ENCODE data around the gene FANCC.

DNA sequence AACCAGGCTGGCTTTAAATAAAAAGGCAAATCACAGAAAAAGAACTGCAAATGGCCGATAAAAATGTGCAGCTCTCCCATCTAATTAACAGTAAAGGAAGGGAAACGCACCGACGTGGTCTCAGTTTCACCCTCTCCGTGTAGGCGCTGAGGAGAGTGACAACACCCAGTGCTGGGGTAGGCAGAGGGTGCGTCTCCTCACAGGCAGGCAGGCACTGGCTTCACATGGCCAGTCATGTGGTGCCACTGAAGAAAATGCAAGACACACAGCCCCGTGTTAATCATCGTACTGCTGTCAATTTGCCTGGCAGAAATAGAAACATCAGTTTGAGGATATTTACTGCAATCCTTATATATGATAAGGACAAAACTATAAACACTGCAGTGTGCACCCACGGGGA lies 178.4 kb downstream of the FANCC start:
- TF ChIP-seq, protein P1, sequence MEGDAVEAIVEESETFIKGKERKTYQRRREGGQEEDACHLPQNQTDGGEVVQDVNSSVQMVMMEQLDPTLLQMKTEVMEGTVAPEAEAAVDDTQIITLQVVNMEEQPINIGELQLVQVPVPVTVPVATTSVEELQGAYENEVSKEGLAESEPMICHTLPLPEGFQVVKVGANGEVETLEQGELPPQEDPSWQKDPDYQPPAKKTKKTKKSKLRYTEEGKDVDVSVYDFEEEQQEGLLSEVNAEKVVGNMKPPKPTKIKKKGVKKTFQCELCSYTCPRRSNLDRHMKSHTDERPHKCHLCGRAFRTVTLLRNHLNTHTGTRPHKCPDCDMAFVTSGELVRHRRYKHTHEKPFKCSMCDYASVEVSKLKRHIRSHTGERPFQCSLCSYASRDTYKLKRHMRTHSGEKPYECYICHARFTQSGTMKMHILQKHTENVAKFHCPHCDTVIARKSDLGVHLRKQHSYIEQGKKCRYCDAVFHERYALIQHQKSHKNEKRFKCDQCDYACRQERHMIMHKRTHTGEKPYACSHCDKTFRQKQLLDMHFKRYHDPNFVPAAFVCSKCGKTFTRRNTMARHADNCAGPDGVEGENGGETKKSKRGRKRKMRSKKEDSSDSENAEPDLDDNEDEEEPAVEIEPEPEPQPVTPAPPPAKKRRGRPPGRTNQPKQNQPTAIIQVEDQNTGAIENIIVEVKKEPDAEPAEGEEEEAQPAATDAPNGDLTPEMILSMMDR (IDR thresholded peaks at IDR 0.05), result no peak
- TF ChIP-seq POLR2A (IDR thresholded peaks at IDR 0.05), result no peak
